Activated naive CD8-positive, alpha-beta T cell (primary cell): ENCODE measurements around the gene PLEKHH1.
"Not testable (repeated sequence)": the region's sequence is repeated elsewhere in the genome, so short reads cannot be mapped to it uniquely, and the experiment has no call there.

Experiments used
- H3K27ac Mint-ChIP-seq: one replicate; pipeline ENCODE4 v1.8.0; 2021; ENCODE audit warnings: mixed read lengths
- H3K27me3 Mint-ChIP-seq: one replicate; pipeline ENCODE4 v1.8.0; 2021; ENCODE audit warnings: mixed read lengths
- H3K36me3 Mint-ChIP-seq: one replicate; pipeline ENCODE4 v1.8.0; 2021; ENCODE audit warnings: mixed read lengths
- H3K4me1 Mint-ChIP-seq: one replicate; pipeline ENCODE4 v1.8.0; 2021; ENCODE audit warnings: low read depth, mixed read lengths
- H3K4me3 Mint-ChIP-seq: one replicate; pipeline ENCODE4 v1.8.0; 2021; ENCODE audit warnings: mild to moderate bottlenecking, mixed read lengths
- H3K9me3 Mint-ChIP-seq: one replicate; pipeline ENCODE4 v1.8.0; 2021; ENCODE audit warnings: low read depth, mixed read lengths

Gene PLEKHH1

GRCh38 chr14:67589204-67589770 is 56.2 kb downstream of the PLEKHH1 start:
- H3K27ac Mint-ChIP-seq = no peak overlapping the region
- no peaks in the 10 kb centered on the region for H3K9me3 Mint-ChIP-seq
- H3K27me3 Mint-ChIP-seq = no peaks in the 10 kb centered on the region
- H3K36me3 Mint-ChIP-seq = peaks cover 4% of the 10 kb centered on the region
- H3K4me1 Mint-ChIP-seq = no peaks in the 10 kb centered on the region
- H3K4me3 Mint-ChIP-seq = no peak overlapping the region

GRCh38 chr14:67593650-67594049 is 60.6 kb downstream of the PLEKHH1 start:
- not testable (repeated sequence) for H3K9me3 Mint-ChIP-seq, H3K4me3 Mint-ChIP-seq, H3K27ac Mint-ChIP-seq, H3K27me3 Mint-ChIP-seq, H3K36me3 Mint-ChIP-seq
- H3K4me1 Mint-ChIP-seq = peaks cover 27% of the 10 kb centered on the region

GRCh38 chr14:67595392-67595791 is 62.3 kb downstream of the PLEKHH1 start:
- Mint-ChIP-seq H3K36me3 (peaks cover 4% of the 10 kb centered on the region), H3K4me1 (peaks cover 40% of the 10 kb centered on the region), H3K4me3 (no peak overlapping the region)

GRCh38 chr14:67599698-67600561 is 66.8 kb downstream of the PLEKHH1 start, which contains the start of gene PIGH:
TSS of gene PIGH (minus strand) at chr14:67600268. CDS start at chr14:67600203, 65 bp downstream.
- peak within 1 kb of the TSS; percentile 96 for H3K4me3 Mint-ChIP-seq
- no peaks in the 10 kb centered on the region for H3K9me3 Mint-ChIP-seq
- H3K27me3 Mint-ChIP-seq = no peaks in the 10 kb centered on the region
- H3K4me1 Mint-ChIP-seq = peaks cover 46% of the 10 kb centered on the region
- H3K36me3 Mint-ChIP-seq = peaks cover 5% of the 10 kb centered on the region
- H3K27ac Mint-ChIP-seq = peak within 1 kb of the TSS; percentile 94

More at GRCh38 chr14:67595392-67595791, 62.3 kb downstream of the PLEKHH1 start:
- no peaks in the 10 kb centered on the region for H3K9me3 Mint-ChIP-seq
- H3K27ac Mint-ChIP-seq = no peak overlapping the region
- no peaks in the 10 kb centered on the region for H3K27me3 Mint-ChIP-seq

GRCh38 chr14:67600562-67600974 is 67.5 kb downstream of the PLEKHH1 start:
- peak overlapping the region; percentile 94 for H3K27ac Mint-ChIP-seq
- H3K9me3 Mint-ChIP-seq, H3K27me3 Mint-ChIP-seq, H3K36me3 Mint-ChIP-seq: not testable (repeated sequence)
- H3K4me1 Mint-ChIP-seq = peaks cover 41% of the 10 kb centered on the region
- H3K4me3 Mint-ChIP-seq = peak overlapping the region; percentile 96

GRCh38 chr14:67602076-67602475 is 69.0 kb downstream of the PLEKHH1 start:
- Mint-ChIP-seq H3K27me3 (no peaks in the 10 kb centered on the region), H3K4me1 (peaks cover 32% of the 10 kb centered on the region), H3K9me3 (no peaks in the 10 kb centered on the region), H3K27ac (no peak overlapping the region), H3K4me3 (no peak overlapping the region), H3K36me3 (peaks cover 5% of the 10 kb centered on the region)

GRCh38 chr14:67602995-67603545 is 70.0 kb downstream of the PLEKHH1 start:
- Mint-ChIP-seq H3K9me3 (no peaks in the 10 kb centered on the region), H3K36me3 (peaks cover 5% of the 10 kb centered on the region), H3K27ac (no peak overlapping the region), H3K4me3 (no peak overlapping the region), H3K27me3 (no peaks in the 10 kb centered on the region), H3K4me1 (peaks cover 23% of the 10 kb centered on the region)

GRCh38 chr14:67607646-67608045 is 74.6 kb downstream of the PLEKHH1 start:
- H3K4me3 Mint-ChIP-seq = no peak overlapping the region
- no peak overlapping the region for H3K27ac Mint-ChIP-seq
- H3K9me3 Mint-ChIP-seq = no peaks in the 10 kb centered on the region
- H3K27me3 Mint-ChIP-seq = peaks cover 2% of the 10 kb centered on the region
- no peaks in the 10 kb centered on the region for H3K4me1 Mint-ChIP-seq
- no peaks in the 10 kb centered on the region for H3K36me3 Mint-ChIP-seq

- Mint-ChIP-seq H3K4me3 (no peak overlapping the region), H3K27ac (no peak overlapping the region), H3K36me3 (no peaks in the 10 kb centered on the region), H3K27me3 (peaks cover 2% of the 10 kb centered on the region), H3K9me3 (no peaks in the 10 kb centered on the region), H3K4me1 (no peaks in the 10 kb centered on the region)
Measured at GRCh38 chr14:67609642-67610310, 76.7 kb downstream of the PLEKHH1 start.

GRCh38 chr14:67610491-67610890 is 77.4 kb downstream of the PLEKHH1 start:
- Mint-ChIP-seq H3K36me3 (no peaks in the 10 kb centered on the region), H3K4me3 (no peak overlapping the region), H3K9me3 (no peaks in the 10 kb centered on the region), H3K27ac (no peak overlapping the region), H3K4me1 (no peaks in the 10 kb centered on the region), H3K27me3 (peaks cover 2% of the 10 kb centered on the region)

- Mint-ChIP-seq H3K4me3 (peak overlapping the region; percentile 88), H3K27ac (no peak overlapping the region), H3K9me3 (no peaks in the 10 kb centered on the region), H3K27me3 (no peaks in the 10 kb centered on the region), H3K36me3 (no peaks in the 10 kb centered on the region), H3K4me1 (peaks cover 41% of the 10 kb centered on the region)
Measured at GRCh38 chr14:67618617-67619063, 85.5 kb downstream of the PLEKHH1 start.

- Mint-ChIP-seq H3K4me3 (peak within 1 kb of the TSS; percentile 88), H3K9me3 (no peaks in the 10 kb centered on the region), H3K27ac (peak within 1 kb of the TSS; percentile 28), H3K27me3 (no peaks in the 10 kb centered on the region), H3K4me1 (peaks cover 41% of the 10 kb centered on the region), H3K36me3 (peaks cover 3% of the 10 kb centered on the region)
Measured at GRCh38 chr14:67619446-67620216, 86.5 kb downstream of the PLEKHH1 start, which contains the start of gene ARG2. TSS of gene ARG2 (plus strand) at chr14:67619920. CDS start at chr14:67619978, 58 bp downstream.

GRCh38 chr14:67620217-67620785 is 87.2 kb downstream of the PLEKHH1 start:
- Mint-ChIP-seq H3K4me3 (peak overlapping the region; percentile 88), H3K27me3 (no peaks in the 10 kb centered on the region), H3K9me3 (no peaks in the 10 kb centered on the region), H3K4me1 (peaks cover 41% of the 10 kb centered on the region), H3K27ac (peak overlapping the region; percentile 28), H3K36me3 (peaks cover 3% of the 10 kb centered on the region)

GRCh38 chr14:67622675-67623074 is 89.6 kb downstream of the PLEKHH1 start:
- Mint-ChIP-seq H3K4me3 (no peak overlapping the region), H3K36me3 (peaks cover 3% of the 10 kb centered on the region), H3K4me1 (peaks cover 41% of the 10 kb centered on the region), H3K27me3 (no peaks in the 10 kb centered on the region), H3K9me3 (no peaks in the 10 kb centered on the region), H3K27ac (peak overlapping the region; percentile 69)
